ENCODE measurements around the gene SOX18. TPM values are rescaled to one million over a fixed set of nuclear protein-coding genes. Genes with fewer than 3 reads are reported as not detected.

Gene SOX18
- total and polyA plus RNA-seq, 2 experiments from 2014 or later, result 0.21 TPM; not detected in 1

DNA sequence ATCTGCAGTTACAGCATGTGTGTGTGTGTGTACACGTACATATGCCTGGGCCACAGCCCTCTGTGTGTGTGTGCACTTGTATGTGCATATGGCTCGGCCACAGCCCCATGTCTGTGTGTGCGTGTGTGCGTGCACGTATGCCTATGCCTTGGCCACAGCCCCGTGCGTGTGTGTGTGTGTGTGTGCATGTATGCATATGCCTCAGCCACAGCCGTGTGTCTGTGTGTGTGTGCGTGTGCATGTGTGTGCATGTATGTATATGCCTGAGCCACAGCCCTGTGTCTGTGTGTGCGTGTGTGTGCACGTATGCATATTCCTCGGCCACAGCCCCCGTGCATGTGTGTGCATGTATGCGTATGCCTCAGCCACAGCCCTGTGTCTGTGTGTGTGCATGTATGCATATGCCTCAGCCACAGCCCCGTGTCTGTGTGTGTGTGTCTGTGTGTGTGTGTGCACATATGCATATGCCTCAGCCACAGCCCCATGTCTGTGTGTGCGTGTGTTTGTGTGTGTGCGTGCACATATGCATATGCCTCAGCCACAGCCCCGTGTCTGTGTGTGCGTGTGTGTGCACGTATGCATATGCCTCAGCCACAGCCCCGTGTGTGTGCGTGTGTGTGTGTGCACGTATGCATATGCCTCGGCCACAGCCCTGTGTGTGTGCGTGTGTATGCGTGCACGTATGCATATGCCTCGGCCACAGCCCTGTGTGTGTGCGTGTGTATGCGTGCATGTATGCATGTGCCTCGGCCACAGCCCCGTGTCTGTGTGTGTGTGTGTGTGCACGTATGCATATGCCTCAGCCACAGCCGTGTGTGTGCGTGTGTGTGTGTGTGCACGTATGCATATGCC is 28.1 kb downstream of the SOX18 start:
- DNase-seq (ENCODE audit: low spot score) (no peak), ATAC-seq (no peak)
- H3K36me3 Mint-ChIP-seq (ENCODE audit: low read depth), result peaks cover 73% of the 10 kb centered on the region
- Histone ChIP-seq H3K9me2 (ENCODE audit: insufficient read depth) (no peaks in the 10 kb centered on the region), H2AFZ (no peak overlapping the region), H3K36me3 (ENCODE audit: insufficient read depth) (peaks cover 6% of the 10 kb centered on the region; the same call in 1 of the 2 replicates), H3K4me2 (no peak overlapping the region), H3K4me3 (no peak overlapping the region), H3K27ac (ENCODE audit: low read depth) (no peak overlapping the region), H3F3A (replicated peaks; ENCODE audit: low read depth) (0 out of 2 replicates have a peak, but pooled peaks cover 6% of the 10 kb centered on the region), H3K4me1 (ENCODE audit: insufficient read depth) (no peaks in the 10 kb centered on the region), H3K79me2 (replicated peaks; ENCODE audit: insufficient read depth) (no peaks in the 10 kb centered on the region), H3K27me3 (ENCODE audit: insufficient read depth) (no peaks in the 10 kb centered on the region), H4K20me1 (replicated peaks; ENCODE audit: insufficient read depth) (0 out of 2 replicates have a peak, but pooled peaks cover 3% of the 10 kb centered on the region)
- no peaks in the 10 kb centered on the region for H3K9me3 Mint-ChIP-seq
- no peak overlapping the region for H3K4me3 Mint-ChIP-seq
- no peaks in the 10 kb centered on the region for H3K4me1 Mint-ChIP-seq
- peaks cover 7% of the 10 kb centered on the region for H3K27me3 Mint-ChIP-seq (ENCODE audit: insufficient read depth, low read depth, poor library complexity)
- TF ChIP-seq ZNF114 (CRISPR knock-in tag; IDR thresholded peaks at IDR 0.05) (no peak), REST (IDR thresholded peaks at IDR 0.05; ENCODE audit: unreplicated experiment) (no peak), POLR2AphosphoS5 (IDR thresholded peaks at IDR 0.05; ENCODE audit: low read depth) (no peak), EZH2 (IDR thresholded peaks at IDR 0.05; ENCODE audit: low read depth, unreplicated experiment) (no peak), ZNF331 (CRISPR knock-in tag; IDR thresholded peaks at IDR 0.05; ENCODE audit: low read depth) (no peak), ETS1 (IDR thresholded peaks at IDR 0.05) (no peak), CTCF (conservative IDR thresholded peaks at IDR 0.05; ENCODE audit: low read depth in 2 of 2) (no peak), EZH2phosphoT487 (IDR thresholded peaks at IDR 0.05; ENCODE audit: unreplicated experiment) (no peak), NANOG (IDR thresholded peaks at IDR 0.05; ENCODE audit: borderline replicate concordance) (no peak), STAT1 (IDR thresholded peaks at IDR 0.05; ENCODE audit: unreplicated experiment) (no peak), JUNB (IDR thresholded peaks at IDR 0.05; ENCODE audit: unreplicated experiment) (no peak), CREB1 (CRISPR knock-in tag; IDR thresholded peaks at IDR 0.05; ENCODE audit: low read depth) (no peak)
- TF ChIP-seq, protein P1, sequence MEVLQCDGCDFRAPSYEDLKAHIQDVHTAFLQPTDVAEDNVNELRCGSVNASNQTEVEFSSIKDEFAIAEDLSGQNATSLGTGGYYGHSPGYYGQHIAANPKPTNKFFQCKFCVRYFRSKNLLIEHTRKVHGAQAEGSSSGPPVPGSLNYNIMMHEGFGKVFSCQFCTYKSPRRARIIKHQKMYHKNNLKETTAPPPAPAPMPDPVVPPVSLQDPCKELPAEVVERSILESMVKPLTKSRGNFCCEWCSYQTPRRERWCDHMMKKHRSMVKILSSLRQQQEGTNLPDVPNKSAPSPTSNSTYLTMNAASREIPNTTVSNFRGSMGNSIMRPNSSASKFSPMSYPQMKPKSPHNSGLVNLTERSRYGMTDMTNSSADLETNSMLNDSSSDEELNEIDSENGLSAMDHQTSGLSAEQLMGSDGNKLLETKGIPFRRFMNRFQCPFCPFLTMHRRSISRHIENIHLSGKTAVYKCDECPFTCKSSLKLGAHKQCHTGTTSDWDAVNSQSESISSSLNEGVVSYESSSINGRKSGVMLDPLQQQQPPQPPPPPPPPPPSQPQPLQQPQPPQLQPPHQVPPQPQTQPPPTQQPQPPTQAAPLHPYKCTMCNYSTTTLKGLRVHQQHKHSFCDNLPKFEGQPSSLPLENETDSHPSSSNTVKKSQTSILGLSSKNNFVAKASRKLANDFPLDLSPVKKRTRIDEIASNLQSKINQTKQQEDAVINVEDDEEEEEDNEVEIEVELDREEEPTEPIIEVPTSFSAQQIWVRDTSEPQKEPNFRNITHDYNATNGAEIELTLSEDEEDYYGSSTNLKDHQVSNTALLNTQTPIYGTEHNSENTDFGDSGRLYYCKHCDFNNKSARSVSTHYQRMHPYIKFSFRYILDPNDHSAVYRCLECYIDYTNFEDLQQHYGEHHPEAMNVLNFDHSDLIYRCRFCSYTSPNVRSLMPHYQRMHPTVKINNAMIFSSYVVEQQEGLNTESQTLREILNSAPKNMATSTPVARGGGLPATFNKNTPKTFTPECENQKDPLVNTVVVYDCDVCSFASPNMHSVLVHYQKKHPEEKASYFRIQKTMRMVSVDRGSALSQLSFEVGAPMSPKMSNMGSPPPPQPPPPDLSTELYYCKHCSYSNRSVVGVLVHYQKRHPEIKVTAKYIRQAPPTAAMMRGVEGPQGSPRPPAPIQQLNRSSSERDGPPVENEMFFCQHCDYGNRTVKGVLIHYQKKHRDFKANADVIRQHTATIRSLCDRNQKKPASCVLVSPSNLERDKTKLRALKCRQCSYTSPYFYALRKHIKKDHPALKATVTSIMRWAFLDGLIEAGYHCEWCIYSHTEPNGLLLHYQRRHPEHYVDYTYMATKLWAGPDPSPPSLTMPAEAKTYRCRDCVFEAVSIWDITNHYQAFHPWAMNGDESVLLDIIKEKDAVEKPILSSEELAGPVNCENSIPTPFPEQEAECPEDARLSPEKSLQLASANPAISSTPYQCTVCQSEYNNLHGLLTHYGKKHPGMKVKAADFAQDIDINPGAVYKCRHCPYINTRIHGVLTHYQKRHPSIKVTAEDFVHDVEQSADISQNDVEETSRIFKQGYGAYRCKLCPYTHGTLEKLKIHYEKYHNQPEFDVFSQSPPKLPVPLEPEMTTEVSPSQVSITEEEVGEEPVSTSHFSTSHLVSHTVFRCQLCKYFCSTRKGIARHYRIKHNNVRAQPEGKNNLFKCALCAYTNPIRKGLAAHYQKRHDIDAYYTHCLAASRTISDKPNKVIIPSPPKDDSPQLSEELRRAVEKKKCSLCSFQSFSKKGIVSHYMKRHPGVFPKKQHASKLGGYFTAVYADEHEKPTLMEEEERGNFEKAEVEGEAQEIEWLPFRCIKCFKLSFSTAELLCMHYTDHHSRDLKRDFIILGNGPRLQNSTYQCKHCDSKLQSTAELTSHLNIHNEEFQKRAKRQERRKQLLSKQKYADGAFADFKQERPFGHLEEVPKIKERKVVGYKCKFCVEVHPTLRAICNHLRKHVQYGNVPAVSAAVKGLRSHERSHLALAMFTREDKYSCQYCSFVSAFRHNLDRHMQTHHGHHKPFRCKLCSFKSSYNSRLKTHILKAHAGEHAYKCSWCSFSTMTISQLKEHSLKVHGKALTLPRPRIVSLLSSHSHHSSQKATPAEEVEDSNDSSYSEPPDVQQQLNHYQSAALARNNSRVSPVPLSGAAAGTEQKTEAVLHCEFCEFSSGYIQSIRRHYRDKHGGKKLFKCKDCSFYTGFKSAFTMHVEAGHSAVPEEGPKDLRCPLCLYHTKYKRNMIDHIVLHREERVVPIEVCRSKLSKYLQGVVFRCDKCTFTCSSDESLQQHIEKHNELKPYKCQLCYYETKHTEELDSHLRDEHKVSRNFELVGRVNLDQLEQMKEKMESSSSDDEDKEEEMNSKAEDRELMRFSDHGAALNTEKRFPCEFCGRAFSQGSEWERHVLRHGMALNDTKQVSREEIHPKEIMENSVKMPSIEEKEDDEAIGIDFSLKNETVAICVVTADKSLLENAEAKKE (CRISPR knock-in tag; IDR thresholded peaks at IDR 0.05), result no peak
- H3K27ac Mint-ChIP-seq, result no peak overlapping the region

All from GM23338 (cell line).